HG02938 (cell line): ENCODE data around the gene EVX1.

Source experiments
- ATAC-seq: cut with Tn5 transposase; IDR thresholded peaks from one replicate; pipeline ENCODE4 v1.9.1; 2021; ENCODE audit warnings: mild to moderate bottlenecking, moderate library complexity; ENCODE audit not compliant: unreplicated experiment

Gene EVX1

DNA sequence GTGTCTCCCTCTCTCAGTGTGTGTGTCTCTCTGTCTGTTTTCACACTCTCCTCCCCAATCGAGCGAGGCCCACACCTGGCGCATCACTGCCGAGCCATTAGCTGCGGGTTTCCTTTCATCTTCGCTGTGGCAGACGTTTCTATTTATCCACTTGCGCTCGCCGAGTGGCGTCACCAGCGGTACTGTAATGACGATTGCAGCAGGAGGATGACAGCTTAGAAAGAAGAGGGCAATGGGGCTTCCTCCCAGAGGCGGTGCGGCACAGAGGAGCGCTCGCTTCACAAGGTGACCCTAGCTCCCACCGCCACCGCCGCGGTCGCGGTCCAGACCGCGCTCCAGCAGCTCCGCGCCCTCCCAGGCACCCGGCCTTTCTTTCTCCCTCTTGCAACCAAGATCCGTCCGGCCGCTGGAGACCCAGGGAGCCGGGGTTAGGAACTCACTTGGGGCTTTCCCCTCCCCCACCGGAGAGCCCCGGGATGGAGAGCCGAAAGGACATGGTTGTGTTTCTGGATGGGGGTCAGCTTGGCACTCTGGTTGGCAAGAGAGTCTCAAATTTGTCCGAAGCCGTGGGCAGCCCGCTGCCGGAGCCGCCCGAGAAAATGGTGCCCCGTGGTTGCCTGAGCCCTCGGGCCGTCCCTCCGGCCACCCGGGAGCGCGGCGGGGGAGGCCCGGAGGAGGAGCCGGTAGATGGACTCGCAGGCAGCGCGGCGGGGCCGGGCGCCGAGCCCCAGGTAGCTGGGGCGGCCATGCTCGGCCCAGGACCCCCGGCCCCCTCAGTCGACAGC is at the start of gene EVX1:
TSS of gene EVX1 (plus strand) at position 248 of the 785 bp plus-strand sequence. CDS start at position 477, 229 bp downstream.
- no peak for ATAC-seq

DNA sequence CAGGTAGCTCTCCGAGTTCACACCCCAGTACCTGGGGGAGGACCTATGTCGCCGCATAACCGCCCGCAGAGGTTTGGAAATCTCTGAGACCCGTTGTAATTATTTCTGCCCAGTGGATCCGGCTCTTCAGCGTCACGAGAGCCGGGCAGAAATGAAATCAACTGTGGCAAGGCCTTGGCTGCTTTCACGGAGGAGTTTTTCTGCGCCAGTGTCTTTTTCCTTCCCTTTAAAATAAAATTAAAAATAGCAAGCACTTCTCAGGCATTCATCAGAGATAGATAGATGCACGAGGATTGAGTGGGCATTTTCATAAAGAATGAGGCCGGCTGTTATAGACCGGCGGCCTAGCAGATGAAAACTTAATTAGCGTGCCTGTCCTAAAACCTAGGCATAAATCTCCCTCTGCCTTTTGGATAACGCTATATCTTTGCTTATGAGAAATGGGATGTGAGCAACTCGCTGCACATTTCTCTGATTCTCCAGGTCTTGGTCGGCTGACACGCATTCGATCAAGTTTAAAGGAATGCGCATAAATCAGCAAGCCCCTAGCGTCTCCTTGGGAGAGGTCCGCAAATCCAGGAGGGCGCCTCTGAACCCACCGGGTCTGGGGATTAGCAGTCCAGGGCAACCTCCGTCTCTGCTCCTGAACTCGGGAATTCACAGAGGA is 49.1 kb upstream of the EVX1 start:
- no peak for ATAC-seq

DNA sequence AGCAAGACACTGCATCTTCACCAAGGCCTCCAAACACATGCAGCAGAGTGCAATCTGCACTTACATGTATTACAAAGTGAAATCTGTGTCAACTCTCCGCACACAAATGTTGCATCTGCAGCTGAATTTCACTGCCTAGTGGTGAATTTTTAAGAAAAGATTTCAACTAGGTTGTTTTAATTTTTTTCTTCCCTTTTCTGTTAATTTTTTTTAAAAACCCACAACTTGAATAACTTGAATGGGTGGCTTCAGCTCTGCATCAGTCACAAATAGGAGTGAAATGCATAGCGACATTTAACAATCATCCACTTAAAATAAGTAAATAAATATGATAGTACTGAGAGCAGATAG is 48.6 kb upstream of the EVX1 start:
- ATAC-seq, result no peak

GRCh38 chr7:27194686-27195379 is 47.8 kb upstream of the EVX1 start:
- no peak for ATAC-seq

DNA sequence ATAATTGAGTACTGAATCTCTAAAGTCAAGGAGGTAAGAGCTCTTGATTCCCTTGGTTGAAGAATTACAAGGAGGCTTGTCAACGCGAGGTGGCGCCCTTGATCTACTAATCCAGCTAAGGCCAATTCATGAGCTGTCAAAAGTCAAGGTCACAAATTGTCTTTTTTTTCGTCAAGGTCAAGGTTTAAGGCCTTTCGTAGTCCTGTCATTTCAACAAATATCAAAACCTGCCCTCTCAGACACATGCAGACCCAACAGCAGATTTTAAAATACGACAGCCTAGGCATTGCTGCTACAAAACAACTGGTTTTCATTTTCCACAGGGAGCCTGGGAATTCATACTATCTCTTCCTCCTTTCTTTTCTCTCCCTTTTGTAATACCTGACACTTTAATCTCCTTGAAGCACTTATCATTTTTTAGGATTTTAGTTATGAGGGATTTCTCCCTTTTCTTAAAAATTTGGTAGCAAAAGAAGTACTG is 46.3 kb upstream of the EVX1 start:
- no peak for ATAC-seq

DNA sequence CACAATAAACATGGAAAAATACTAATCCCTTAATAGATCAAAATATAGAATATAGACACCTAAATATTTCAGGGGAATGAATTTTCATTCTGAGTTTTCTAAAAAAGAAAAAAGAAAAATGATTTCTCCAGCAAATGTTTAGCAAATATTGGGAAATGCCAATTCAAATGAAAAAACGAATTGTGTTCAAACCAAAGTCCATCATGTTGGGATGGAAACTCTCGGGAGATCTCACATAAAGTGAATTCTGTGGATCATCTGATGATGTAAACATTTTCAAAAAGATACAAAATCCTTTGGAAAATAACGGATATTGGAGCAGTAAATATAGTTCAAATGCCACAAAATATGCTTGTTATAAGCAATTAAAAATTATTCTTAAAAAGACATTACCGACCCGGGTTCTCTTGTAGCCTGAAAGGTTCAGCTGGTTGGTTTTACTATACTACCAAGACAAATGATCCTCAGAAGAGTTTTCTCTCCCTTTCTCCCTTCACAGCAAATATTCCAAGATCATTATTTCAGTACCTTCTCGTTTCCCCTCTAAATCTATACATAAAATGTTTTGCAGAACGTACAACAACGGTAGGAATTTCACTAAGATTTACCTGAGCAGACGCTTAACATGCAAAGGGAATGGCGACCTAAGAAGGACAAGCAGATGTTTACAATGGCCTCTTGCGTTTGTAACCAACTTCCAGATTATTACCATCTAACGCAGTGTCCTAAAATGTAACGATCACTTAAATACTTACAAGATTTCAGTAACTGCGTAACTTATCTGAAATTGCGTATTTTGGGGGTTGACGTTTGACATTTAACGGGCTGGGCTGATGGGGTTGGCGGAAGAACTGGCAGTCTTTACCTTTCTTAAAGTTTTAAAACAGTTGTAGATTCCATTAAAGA is 45.2 kb upstream of the EVX1 start:
- no peak for ATAC-seq

- no peak for ATAC-seq
Measured at GRCh38 chr7:27198138-27198841, 44.3 kb upstream of the EVX1 start.

GRCh38 chr7:27198871-27199801 is 43.5 kb upstream of the EVX1 start:
- no peak for ATAC-seq

DNA sequence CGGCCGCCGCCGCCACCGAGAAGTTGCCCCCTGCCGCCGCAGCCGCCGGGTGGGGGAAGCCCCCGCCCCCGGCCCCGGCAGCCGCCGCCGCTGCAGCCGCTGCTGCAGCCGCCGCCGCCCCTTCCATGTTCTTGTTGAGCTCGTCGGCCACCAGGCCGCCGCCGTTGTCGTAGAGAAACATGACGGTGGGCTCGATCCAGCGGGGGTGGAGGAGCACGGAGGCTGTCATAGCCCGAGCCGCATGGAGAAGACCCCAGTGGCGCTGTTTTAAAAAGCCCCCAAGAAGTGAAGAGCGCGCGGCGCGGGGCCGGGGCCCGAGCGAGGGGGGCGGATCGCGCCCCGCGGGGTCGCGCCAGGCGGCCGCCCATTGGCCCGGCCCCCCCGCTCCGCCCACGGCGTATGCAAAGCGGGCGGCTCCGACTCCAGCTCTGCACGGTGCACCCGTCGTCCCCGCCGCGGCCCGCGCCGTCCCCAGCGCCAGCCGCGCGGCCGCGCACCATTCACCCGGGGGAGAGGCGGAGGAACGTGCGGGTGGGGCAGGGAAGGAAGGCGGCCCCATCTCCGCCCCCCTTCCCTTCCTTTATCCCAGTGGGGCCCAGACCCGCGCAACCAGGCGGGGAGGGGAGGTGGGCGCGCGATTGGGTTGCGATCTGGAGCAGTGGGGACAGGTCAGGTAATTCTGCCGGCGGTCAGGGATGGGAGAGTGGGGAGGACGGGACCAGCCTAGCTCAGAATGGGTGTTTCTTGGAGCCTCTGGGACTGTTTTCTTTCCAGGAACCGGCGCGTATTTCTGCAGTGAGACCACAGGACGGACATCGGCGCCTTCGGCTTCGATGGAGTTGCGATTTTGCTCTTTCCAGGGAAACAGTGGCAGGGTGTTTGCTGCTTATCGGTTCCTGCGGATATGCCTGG is 42.5 kb upstream of the EVX1 start, which contains the start of gene HOXA13:
TSS of gene HOXA13 (minus strand) at position 243 of the 912 bp plus-strand sequence. CDS start at position 229, 14 bp downstream.
- no peak for ATAC-seq

DNA sequence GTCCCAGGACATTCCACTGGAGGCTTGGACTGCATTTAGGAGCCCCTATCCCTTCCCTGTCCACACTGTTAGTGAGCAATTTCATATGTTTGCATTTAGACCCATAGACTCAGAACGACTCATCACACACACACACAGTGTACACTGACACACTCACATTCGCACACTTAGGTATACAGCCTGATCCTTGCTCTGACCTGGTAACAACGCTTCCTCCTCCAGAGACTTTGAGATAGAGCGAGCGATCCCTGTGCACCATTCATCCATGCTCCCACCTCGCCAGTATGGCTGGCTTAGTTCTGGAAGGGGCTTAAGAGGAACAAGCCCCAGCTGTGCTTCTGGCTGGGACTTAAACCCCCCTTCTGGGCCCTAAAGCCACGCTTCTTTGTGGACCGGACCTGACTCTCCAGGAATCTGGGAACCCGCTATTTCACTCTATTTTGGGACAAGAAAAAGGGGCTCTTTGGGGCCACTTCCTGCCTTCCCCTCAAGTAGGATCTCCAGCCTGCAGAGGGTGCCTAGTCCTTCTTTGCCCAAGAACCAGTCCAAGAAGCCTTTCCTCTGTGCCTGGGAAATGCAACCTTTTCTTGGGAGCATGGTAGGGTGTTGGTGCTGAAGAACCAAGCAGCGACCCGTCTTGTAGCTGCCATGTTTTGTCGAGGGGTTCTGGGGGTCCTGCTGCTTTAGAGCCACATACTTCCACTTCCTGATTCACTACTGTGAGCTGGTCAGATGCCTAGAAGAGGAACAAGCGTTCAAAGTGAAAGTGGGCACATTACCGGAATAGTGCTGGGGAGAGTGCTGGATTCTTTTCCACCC is 41.6 kb upstream of the EVX1 start:
- ATAC-seq, result no peak

GRCh38 chr7:27201580-27202017 is 41.0 kb upstream of the EVX1 start:
- ATAC-seq, result no peak

- no peak for ATAC-seq
Measured at GRCh38 chr7:27202018-27202861, 40.4 kb upstream of the EVX1 start.

GRCh38 chr7:27202862-27203134 is 39.8 kb upstream of the EVX1 start:
- ATAC-seq, result no peak

DNA sequence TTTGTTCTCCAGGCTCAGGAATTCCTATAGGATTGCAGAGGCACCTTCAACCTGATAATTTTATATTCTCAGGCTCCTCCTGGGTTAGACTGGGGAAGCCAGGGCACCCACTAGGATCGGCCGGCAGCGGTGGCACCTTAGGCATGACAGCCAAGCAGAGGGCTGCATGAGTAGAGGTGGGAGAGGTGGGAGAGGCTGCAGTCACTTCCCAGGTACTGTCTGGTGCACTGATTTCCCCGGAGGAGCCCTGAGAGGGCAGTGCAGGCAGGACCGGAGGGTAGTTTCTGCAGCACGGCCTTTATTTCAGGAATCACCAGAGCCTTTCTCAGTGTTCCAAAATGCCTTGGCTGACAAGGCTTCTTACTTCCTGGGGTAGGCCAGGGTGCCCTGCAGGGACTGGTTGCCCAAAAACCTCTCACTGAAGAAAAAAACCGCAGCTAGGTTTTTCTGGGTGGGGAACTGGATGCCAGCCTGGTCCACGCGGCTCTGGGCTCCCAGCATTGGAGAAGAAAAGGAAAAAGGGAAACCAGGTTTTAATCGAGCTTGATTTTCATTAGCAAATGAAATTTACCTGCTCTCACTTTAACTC is 39.1 kb upstream of the EVX1 start:
- ATAC-seq, result no peak

- ATAC-seq, result no peak
Measured at GRCh38 chr7:27203964-27204594, 38.5 kb upstream of the EVX1 start.
